Measurements from ENCODE around the gene BDKRB1. TPM values are rescaled to one million over a fixed set of nuclear protein-coding genes. Genes with fewer than 3 reads are reported as not detected.

BDKRB1 gene
- total and polyA plus RNA-seq, 2 donors (not counting 1 experiment from before 2014, with no cell fraction given), result 5.4 to 22.5 TPM

DNA sequence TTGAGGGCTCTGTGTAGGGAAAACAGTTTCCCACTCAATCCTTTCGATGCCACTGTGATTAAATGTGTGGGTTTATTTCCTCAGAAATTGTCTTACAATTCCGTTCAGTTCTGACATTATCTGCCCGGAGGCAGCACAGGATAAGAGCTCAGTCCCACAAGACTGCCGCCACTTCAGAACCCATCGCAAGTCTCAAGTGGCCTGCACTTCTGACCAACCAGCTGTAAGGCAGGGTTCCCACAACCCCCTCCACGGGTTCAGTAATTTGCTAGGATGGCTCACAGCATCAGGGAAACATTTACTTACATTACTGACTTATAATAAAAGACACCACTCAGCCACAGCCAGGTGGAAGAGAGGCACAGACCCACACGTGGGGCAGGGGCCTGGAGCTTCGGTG lies 34.2 kb upstream of the BDKRB1 start:
- H3K27me3 ChIP-seq (ENCODE audit: control insufficient read depth, insufficient read depth, low read length), result no peaks in the 10 kb centered on the region
- no peaks in the 10 kb centered on the region for H3K9me3 ChIP-seq (ENCODE audit: control insufficient read depth, insufficient read depth, low read depth, low read length)
- no peak overlapping the region for H3K4me2 ChIP-seq (ENCODE audit: extremely low read depth, insufficient read depth, low read length)
- no peaks in the 10 kb centered on the region for H4K20me1 ChIP-seq (ENCODE audit: control insufficient read depth, extremely low read depth, insufficient read depth, low read length)
- H3K4me1 ChIP-seq (ENCODE audit: control insufficient read depth, extremely low read depth, insufficient read depth, low read length), result no peaks in the 10 kb centered on the region
- no peaks in the 10 kb centered on the region for H3K79me2 ChIP-seq (ENCODE audit: control insufficient read depth, insufficient read depth, low read length)
- H3K9ac ChIP-seq (ENCODE audit: insufficient read depth, low read length), result no peak overlapping the region
- no peak overlapping the region for H3K4me3 ChIP-seq (replicated peaks in 1 of 4; ENCODE audit: control extremely low read depth in 1 of 4, insufficient read depth in 1 of 4, low read depth in 3 of 4, low read length in 4 of 4)
- TF ChIP-seq, protein P1, sequence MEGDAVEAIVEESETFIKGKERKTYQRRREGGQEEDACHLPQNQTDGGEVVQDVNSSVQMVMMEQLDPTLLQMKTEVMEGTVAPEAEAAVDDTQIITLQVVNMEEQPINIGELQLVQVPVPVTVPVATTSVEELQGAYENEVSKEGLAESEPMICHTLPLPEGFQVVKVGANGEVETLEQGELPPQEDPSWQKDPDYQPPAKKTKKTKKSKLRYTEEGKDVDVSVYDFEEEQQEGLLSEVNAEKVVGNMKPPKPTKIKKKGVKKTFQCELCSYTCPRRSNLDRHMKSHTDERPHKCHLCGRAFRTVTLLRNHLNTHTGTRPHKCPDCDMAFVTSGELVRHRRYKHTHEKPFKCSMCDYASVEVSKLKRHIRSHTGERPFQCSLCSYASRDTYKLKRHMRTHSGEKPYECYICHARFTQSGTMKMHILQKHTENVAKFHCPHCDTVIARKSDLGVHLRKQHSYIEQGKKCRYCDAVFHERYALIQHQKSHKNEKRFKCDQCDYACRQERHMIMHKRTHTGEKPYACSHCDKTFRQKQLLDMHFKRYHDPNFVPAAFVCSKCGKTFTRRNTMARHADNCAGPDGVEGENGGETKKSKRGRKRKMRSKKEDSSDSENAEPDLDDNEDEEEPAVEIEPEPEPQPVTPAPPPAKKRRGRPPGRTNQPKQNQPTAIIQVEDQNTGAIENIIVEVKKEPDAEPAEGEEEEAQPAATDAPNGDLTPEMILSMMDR (conservative IDR thresholded peaks at IDR 0.05 in 1 of 2, IDR thresholded peaks at IDR 0.05 in 1 of 2; ENCODE audit: low read depth in 1 of 2, low read length in 2 of 2), result no peak
- no peak for TF ChIP-seq EZH2 (IDR thresholded peaks at IDR 0.05; ENCODE audit: low read length, missing control alignments)
- no peak overlapping the region for H2AFZ ChIP-seq (ENCODE audit: low read length)
- no peak overlapping the region for H3K27ac ChIP-seq (ENCODE audit: insufficient read depth, low read length)
- no peaks in the 10 kb centered on the region for H3K36me3 ChIP-seq (ENCODE audit: control insufficient read depth, insufficient read depth, low read length)
- no peak for DNase-seq (ENCODE audit: low read depth in 2 of 2)

DNA sequence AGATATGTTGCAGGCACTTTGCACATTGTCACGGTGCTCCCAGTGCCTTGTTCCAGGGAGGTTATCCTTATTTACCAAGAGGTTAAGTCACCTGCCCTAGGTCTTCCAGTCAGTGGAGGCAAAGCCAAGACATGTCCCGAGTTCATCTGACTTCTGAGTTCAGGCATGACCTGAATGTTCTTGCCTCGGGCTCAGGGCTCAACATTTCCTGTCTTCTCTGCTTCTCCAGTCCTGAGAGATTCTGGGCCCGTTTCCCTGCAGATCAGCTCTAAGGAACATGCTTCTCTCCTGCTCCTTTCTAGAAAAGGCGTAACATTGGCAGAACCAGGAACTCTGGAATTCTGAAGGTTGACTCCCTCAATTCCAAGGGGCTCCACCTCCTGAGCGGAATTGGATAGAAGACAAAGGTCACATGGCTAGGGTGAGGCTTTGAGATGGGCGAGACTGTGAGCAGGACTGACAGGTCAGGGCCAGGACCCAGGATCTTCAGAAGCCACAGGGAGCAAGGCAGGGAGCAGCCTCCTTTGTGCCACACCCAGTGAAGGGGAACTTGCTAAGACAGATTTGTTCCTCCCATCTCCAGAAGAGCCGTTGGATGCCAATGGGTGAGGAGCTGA lies 31.4 kb upstream of the BDKRB1 start:
- no peak overlapping the region for H3K27ac ChIP-seq (ENCODE audit: insufficient read depth, low read length)
- no peak overlapping the region for H3K4me3 ChIP-seq (replicated peaks in 1 of 4; ENCODE audit: control extremely low read depth in 1 of 4, insufficient read depth in 1 of 4, low read depth in 3 of 4, low read length in 4 of 4)
- no peaks in the 10 kb centered on the region for H3K9me3 ChIP-seq (ENCODE audit: control insufficient read depth, insufficient read depth, low read depth, low read length)
- DNase-seq (ENCODE audit: low read depth in 2 of 2), result no peak
- H3K4me1 ChIP-seq (ENCODE audit: control insufficient read depth, extremely low read depth, insufficient read depth, low read length), result no peaks in the 10 kb centered on the region
- no peaks in the 10 kb centered on the region for H3K36me3 ChIP-seq (ENCODE audit: control insufficient read depth, insufficient read depth, low read length)
- no peaks in the 10 kb centered on the region for H4K20me1 ChIP-seq (ENCODE audit: control insufficient read depth, extremely low read depth, insufficient read depth, low read length)
- H3K27me3 ChIP-seq (ENCODE audit: control insufficient read depth, insufficient read depth, low read length), result no peaks in the 10 kb centered on the region
- no peak overlapping the region for H2AFZ ChIP-seq (ENCODE audit: low read length)
- no peaks in the 10 kb centered on the region for H3K79me2 ChIP-seq (ENCODE audit: control insufficient read depth, insufficient read depth, low read length)
- TF ChIP-seq, protein P1 (conservative IDR thresholded peaks at IDR 0.05 in 1 of 2, IDR thresholded peaks at IDR 0.05 in 1 of 2; ENCODE audit: low read depth in 1 of 2, low read length in 2 of 2), result no peak
- no peak for TF ChIP-seq EZH2 (IDR thresholded peaks at IDR 0.05; ENCODE audit: low read length, missing control alignments)
- H3K9ac ChIP-seq (ENCODE audit: insufficient read depth, low read length), result no peak overlapping the region
- no peak overlapping the region for H3K4me2 ChIP-seq (ENCODE audit: extremely low read depth, insufficient read depth, low read length)

DNA sequence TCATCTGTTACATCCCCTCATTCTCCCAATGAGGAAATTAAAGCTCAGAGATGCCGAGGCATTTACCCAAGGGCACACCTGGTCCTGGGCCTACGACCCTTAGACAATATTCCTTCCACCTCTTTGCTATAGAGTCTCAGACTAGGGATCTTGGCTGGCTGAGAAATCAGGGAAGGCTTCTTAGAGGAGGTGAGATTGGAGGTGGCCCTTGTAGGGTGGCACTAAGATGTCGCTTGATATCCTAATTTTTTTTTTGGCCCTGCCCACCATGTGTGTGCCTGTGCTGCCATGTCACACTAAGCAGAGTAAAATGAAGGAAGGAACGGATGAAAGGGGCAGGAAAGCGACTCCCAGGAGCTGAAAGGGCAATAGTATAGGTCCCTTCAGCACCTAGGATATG lies 30.8 kb upstream of the BDKRB1 start:
- TF ChIP-seq, protein P1 (conservative IDR thresholded peaks at IDR 0.05 in 1 of 2, IDR thresholded peaks at IDR 0.05 in 1 of 2; ENCODE audit: low read depth in 1 of 2, low read length in 2 of 2), result no peak
- Histone ChIP-seq H3K79me2 (ENCODE audit: control insufficient read depth, insufficient read depth, low read length) (no peaks in the 10 kb centered on the region), H3K36me3 (ENCODE audit: control insufficient read depth, insufficient read depth, low read length) (no peaks in the 10 kb centered on the region), H3K4me2 (ENCODE audit: extremely low read depth, insufficient read depth, low read length) (no peak overlapping the region), H3K9me3 (ENCODE audit: control insufficient read depth, insufficient read depth, low read depth, low read length) (no peaks in the 10 kb centered on the region), H3K27me3 (ENCODE audit: control insufficient read depth, insufficient read depth, low read length) (no peaks in the 10 kb centered on the region), H2AFZ (ENCODE audit: low read length) (no peak overlapping the region), H3K9ac (ENCODE audit: insufficient read depth, low read length) (no peak overlapping the region), H4K20me1 (ENCODE audit: control insufficient read depth, extremely low read depth, insufficient read depth, low read length) (no peaks in the 10 kb centered on the region), H3K4me3 (replicated peaks in 1 of 4; ENCODE audit: control extremely low read depth in 1 of 4, insufficient read depth in 1 of 4, low read depth in 3 of 4, low read length in 4 of 4) (no peak overlapping the region), H3K4me1 (ENCODE audit: control insufficient read depth, extremely low read depth, insufficient read depth, low read length) (no peaks in the 10 kb centered on the region), H3K27ac (ENCODE audit: insufficient read depth, low read length) (no peak overlapping the region)
- DNase-seq (ENCODE audit: low read depth in 2 of 2), result no peak

All from fibroblast of lung (primary cell).